ENCODE measurements around the gene LHX1.

Gene LHX1

DNA sequence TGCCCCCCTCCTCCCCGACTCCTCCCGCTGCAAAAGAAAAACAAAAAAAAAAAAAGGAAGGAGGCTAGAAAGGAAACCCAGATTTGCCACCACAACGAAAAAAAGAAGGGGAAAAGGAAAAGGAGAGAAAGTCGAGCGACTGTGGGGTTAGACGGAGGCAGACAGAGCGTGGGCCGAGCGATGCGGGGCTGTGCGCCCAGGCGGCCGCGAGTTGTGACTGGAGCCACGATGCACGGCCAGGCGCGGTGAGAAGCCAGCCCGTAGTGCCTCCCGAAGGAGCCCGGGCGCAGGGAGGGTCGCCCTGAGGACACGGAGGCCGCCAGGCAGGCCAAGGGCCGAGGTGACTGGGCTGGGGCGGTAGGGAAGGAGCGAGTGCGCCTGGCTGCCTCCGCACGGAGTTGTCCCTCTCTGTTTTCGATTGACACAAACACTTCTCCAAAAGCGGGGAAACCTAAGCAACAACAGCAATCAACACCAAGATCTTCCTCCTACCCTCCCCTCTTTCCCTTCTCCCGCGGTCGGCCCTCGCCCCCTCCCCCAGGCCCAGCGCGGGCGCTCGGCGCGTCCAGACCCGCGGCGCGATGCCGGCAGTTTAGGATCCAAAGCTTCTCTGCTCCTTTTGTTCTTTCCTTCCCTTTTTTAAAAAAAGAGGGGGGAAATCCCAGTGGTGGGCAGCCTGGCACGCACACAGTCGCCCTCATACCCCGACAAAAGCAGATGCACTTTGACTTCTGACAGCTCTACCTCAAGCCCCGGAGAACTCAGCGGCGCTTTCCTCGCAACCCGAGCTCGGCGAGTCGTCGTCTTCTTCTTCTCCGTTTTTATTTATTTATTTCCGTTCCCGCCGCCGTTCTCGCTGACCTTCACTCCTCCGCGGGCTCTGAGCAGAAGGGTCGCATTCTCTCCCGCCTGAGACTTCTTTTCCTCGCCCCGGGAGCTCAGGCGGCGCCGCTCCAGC is at the start of gene LHX1:
Gene LHX1 (plus strand): TSS at position 475 of the 958 bp plus-strand sequence. CDS start 723 bp downstream, outside the sequence.
- no peak for DNase-seq (ENCODE audit: low spot score)

- no peak for DNase-seq (ENCODE audit: low spot score)
Observed at GRCh38 chr17:36888236-36888951, 48.9 kb upstream of the LHX1 start.

DNA sequence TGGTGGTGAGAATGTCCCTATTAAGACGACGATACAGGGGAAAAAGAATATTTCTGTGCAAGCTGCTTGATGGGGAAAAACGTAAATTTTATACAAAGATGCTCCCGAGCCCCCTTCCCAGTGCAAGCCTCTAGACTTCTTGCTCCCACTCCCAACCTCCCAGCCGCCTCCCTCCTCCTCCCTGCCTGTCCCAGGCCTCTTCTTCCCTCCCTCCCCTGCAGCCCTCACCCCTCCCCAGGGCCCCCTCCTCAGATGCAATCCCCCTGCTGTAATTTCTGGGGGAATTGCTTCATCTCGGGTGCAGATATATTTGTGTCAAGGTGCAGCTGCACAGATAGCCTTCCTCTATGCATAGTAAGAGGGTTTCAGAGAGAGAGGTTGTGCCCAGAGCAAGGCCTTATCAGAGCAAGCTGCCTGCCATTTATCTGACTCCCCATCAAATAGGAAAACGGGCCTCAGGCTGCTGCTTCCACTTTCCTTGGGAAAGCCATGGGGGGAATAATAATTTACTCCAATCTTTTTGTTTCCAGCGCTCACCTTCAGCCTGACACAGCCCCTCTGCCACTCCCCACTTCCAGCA is 47.4 kb upstream of the LHX1 start:
- DNase-seq (ENCODE audit: low spot score): no peak

DNA sequence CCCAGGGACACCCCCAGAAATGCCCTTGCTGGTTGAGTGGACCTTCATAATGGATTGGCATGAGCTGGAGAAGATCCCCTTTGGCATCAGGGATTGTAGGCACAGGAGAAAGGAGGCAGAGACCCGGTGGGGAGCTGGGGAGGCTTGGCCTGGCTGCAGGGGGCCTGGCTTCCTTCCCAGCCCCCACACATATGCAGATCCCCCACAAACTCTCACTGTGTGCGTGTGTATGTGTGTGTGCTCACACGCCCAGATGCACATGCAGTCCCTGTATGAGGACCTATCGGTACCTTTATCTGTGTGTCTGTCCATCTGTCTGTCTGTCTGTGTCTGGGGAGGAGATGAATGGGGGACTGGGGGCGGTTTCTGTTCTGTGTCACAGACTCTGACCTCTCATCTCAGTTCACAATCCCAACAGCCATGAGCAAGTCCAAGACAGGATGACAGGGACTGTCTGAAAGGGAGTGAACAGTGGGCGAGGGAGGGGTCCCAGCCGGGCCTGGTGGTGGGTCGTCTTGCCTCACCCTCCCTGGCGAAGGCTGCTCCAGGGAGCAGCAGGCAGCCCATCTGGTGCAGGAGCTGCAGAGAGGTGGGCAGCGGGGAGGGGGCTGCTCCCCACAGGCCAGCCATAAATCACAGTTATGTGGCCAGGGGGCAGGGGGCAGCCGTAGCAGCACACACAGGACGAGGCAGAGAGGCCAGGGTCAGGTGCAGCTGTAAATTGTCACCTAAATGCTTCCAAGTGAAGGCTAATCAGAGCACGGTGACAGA is 46.7 kb upstream of the LHX1 start:
- DNase-seq (ENCODE audit: low spot score): no peak

GRCh38 chr17:36892112-36892838 is 45.0 kb upstream of the LHX1 start:
- DNase-seq (ENCODE audit: low spot score): no peak

- DNase-seq (ENCODE audit: low spot score): no peak
Observed at GRCh38 chr17:36894177-36894576, 43.1 kb upstream of the LHX1 start.

DNA sequence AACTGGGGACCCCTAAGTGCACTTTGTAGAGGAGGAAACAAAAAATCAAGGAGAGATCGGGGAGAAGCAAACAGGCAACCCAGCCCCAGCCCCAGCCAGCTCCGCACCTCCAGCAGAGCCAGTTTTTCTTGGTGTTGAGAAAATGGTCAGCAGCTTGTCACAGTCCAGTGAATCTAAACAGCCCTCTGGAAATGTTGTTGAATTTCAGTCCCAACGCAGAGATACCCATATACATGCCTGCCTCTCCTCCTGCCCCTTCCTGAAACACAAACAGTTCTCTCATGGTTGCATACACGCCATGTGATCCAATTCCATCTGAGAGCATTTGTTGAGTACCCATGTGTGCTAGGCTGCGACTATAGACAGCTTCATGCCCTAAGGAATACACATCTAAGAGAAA is 42.4 kb upstream of the LHX1 start:
- DNase-seq (ENCODE audit: low spot score): no peak

GRCh38 chr17:36899250-36900159 is 37.8 kb upstream of the LHX1 start:
- no peak for DNase-seq (ENCODE audit: low spot score)

- no peak for DNase-seq (ENCODE audit: low spot score)
Observed at GRCh38 chr17:36900160-36900512, 37.1 kb upstream of the LHX1 start.

DNA sequence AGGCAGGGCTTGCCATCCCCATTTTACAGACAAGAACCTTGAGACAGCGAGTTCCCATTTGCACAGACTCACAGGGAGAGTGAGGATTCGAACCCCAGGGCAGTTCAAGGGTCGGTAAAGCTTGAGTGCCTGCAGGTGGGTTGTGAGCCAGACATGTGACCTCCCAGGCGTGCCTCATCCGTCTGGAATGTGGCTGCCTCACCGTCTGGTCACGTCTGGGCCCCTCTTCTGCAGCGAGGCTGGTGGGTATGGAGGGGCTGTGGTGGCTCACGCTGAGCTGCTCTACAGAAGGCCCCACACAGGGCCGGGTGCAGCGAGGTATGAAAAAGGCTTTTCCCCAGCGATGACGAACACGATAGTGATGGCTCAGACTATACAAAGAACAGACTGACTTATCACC is 35.8 kb upstream of the LHX1 start:
- no peak for DNase-seq (ENCODE audit: low spot score)

DNA sequence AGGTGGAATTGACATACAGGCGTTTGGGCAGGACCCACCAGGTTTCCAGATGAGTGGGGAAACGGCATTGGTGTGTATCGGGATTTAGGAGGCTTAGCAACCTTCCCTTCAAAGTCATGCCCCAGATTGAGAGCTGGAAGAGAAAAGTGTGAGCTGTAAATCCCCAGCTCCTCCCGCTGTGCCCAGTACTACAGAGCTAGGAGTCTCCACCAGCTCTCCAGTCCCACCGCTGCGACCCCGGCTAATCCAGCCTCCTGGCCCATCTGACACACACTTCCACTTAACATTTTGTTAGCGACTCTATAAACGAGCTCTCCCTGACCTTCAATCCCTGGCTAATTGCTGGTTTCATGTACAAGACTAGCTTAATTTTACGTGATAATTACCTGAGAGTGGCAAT is 29.9 kb upstream of the LHX1 start:
- no peak for DNase-seq (ENCODE audit: low spot score)

GRCh38 chr17:36910513-36910912 is 26.8 kb upstream of the LHX1 start:
- no peak for DNase-seq (ENCODE audit: low spot score)

GRCh38 chr17:36911001-36911400 is 26.3 kb upstream of the LHX1 start:
- DNase-seq (ENCODE audit: low spot score): no peak

- DNase-seq (ENCODE audit: low spot score): no peak
Observed at GRCh38 chr17:36913132-36913531, 24.1 kb upstream of the LHX1 start.

DNA sequence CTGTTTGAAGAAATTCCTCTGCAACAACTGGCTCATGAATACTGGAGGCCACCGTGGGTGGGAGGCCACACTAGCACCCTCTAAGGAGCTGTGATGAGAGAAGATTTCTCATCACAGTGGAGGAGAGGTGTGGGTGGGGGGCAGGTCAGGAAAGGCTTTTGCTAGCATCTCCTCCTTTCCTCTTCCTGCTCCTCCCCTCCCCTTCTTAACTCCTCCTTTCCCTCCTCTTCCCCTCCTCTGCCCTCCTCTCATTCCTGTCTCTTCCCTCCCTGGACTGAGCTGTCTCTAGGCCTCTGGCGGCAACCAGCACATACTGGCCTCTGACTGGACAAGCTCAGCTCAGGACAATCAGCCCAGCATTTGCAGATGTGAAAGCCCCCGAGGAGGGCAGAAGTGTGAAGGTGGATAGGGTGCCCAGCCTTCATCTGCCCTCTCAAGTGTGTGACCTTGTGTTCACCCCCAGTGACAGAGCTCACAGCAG is 19.0 kb upstream of the LHX1 start:
- no peak for DNase-seq (ENCODE audit: low spot score)

GRCh38 chr17:36919407-36919968 is 17.8 kb upstream of the LHX1 start:
- no peak for DNase-seq (ENCODE audit: low spot score)

DNA sequence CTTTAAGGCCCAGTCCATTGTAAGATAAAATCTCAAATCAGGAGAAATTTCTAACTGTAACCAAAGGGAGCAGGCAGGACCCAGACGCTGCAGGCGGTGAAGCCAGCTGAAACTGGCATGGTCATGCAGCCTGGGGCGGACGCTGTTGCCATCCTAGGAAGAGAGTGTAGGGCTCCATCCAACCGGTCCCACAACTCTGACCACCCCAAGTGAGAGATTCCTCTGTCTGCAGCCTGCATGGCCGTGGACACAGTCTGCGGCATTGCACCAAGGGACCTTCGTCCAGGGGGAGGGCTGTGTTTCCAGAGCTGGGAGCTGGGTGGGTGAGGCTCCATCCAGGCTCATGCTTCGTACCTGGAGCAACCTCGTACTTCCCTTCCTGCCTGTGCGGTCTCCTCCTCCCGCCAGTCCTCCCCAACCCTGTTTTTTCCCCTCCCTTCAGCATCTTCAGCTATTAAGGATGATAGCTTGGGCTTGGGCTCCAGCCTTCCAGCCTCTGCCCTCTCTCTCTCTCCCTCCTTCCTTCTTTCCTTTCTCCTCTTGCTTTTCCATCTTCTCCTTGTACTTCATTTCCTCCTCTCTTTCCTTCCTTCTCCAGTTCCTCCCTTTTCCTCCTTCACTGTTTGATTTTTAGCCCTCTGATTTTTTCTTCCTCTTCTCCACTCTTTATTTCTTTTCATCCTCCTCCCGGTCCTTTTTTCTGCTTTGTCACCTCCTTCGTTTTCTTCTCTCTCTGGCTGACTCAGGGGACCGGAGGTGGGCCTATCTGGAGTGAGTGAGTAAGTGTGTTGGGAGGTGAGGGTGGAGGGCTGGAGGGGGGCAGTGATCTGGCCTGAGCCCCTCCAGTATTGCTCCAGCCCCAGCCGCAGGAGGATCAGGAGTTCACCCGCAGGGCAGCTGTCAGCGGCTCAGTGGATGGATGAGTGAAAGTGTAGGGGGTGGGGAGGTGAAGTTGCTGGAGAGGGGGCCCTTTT is 17.0 kb upstream of the LHX1 start:
- no peak for DNase-seq (ENCODE audit: low spot score)

DNA sequence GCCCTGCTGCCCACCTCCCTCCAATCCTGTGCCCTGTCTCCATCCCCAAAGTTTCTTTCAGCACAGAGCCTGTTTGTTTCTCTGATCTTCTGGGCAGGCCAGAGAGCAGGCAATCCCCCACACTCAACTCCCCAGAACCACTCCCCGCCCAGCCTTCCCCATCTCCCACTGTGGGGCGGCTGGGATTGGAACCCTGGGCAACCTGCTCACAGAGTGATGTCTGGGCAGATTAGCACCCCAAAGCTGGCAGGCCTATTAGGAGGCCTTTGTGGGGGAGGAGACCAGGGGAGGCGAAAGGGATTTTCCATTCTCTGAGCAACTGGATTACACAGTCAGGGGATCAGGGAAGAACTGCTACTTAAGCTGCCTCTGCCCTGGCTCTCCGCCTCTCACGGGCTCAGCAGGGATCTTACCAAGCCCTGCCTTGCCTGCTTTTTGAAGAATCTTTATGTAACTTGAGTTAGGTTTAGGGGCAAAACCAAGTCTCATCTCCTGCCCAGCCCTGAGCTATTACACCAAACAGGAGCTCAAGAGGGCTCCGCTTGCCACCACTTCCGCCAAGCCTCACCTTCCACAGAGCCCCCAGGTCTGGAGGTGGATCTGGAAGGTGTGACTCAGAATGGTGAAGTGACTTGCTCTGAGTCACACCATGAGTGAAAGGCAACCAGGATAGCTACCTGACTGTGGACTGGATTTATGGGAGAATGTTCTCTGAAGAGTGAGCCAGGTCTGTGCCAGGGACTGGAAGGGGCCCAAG is 16.0 kb upstream of the LHX1 start:
- no peak for DNase-seq (ENCODE audit: low spot score)

Data from COLO829 (cell line).